GM18951 (cell line): Measurements from ENCODE around the gene MXD4.

Source experiments
- POLR2A ChIP-seq: IDR thresholded peaks from 4 replicates; pipeline ENCODE4 v1.6.1; 2011; ENCODE audit warnings: mild to moderate bottlenecking; ENCODE audit not compliant: insufficient read length, insufficient read depth; ENCODE audit errors: extremely low read depth
- in situ Hi-C: fragments of 300-500 bp; cut with MboI; formaldehyde crosslinking; loops from one replicate; pipeline ENCODE4 v1.12.0; 2022; ENCODE audit warnings: low sequenced_read_pairs, mixed read lengths, inconsistent platforms; ENCODE audit not compliant: unreplicated experiment

MXD4 gene

GRCh38 chr4:2251795-2252529 lies 9.9 kb downstream of the MXD4 start:
- in situ Hi-C loops = no loop called here
- no peak for TF ChIP-seq POLR2A

DNA sequence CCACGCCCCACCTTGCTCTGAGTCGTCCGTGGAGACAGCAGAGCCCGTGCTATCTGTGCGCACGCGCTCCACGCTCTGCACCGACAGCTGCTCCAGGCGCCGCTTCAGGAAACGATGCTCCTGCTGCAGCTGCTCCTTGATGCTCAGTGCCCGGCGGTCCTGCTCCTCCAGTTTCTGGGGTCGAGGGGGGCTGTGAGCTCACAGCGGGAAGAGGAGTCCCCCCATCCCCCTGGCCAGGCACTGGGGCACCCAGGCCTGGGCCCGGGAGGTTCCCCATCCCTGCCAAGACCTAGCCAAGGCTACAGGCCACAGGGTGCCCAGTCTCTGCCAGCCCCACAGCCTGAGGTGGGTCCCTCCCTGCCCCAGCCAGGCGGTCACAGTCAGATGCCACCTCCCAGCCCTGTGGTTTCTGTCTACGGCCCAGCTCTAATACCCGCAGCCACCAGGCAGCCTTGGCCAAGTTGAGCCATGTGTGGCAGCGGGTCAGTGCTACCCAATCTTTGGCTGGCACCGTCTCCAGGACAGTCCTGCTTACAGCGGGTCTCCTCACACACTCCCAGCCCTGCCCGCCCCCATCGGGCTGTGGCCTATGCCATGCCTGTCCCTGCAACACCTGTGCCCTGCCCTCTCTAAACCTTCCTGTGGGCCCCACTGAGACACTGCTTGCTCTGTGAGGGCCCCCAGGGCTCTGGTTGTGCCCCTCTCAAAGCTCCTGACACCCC lies 10.7 kb downstream of the MXD4 start:
- in situ Hi-C loops = no loop called here
- no peak for TF ChIP-seq POLR2A

DNA sequence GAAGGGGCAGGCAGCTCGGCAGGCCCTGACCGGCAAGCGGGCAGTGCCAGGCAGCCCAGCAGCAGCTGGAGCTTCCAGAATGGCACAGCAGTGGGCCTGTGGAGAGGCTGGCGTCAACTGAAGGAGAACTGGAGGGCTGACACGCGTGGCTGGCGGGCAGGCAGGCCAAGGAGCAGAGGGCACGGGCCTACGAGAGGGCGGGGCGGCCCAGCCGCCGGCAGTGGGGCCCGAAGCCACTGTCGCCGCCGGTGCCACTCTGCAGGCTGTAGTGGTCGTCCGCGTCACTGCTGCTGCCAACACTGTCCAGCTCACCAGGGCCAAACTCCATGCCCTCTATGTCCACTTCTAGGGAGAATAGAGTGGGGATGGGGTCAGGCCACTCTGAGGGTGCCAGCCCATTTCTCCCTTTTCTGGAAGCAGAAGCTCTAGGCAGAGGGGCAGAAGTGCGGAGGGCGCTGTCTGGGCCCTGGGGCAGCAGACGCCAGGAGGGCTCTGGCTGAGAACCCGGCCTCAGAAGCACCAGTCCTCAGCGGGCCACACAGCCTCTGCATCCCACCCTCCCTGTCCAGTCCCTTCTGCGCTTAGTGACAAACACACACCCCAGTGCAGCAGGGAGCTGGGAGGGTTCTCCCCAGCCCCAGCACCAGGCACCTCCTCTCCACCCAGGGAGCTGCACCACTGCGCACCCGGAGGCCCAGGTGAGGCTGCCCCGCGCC lies 11.4 kb downstream of the MXD4 start:
- no peak for TF ChIP-seq POLR2A
- in situ Hi-C loops = no loop called here

DNA sequence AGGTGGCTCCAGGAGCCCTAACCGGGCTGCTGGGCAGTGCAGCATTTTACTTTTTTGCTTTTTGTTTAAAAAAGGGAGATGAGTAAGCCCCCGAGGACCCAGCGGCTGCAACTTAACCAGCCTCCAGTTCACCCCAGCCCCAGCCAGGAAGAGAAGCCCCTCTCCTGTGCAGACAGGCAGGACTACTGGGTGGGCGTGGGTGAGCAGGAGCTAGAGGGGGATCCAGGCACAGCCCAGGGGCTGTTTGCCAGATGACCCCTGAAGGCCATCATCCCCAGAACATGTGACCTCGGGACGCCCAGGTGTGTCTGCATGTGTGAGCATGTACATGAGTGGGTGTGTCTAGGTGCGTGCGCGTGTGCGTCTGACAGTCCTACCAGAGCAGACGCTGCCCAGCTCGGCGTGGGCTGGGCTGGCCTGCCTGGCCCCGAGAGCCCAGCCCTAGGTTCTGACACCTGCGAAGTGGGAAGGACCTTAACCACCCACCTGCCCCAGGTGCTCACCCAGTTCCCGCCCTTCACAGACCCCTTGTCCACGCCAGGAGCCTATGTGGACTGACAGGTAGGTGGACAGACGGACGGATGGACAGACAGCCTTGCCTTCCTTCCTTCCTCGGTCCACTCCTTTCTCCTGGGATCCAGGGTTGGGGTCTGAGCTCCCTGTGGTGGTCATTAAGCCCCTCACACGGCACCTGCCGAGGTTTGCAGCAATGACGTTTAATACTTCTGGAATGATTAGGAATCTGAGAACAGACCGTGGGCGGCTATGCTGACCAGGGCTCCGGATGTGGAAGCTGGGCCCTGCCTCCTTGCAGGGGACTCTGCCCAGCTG lies 12.2 kb downstream of the MXD4 start:
- no peak for TF ChIP-seq POLR2A
- in situ Hi-C loops = no loop called here

- no peak for TF ChIP-seq POLR2A
- in situ Hi-C loops = no loop called here
Measured at GRCh38 chr4:2248821-2249261, 13.1 kb downstream of the MXD4 start.

DNA sequence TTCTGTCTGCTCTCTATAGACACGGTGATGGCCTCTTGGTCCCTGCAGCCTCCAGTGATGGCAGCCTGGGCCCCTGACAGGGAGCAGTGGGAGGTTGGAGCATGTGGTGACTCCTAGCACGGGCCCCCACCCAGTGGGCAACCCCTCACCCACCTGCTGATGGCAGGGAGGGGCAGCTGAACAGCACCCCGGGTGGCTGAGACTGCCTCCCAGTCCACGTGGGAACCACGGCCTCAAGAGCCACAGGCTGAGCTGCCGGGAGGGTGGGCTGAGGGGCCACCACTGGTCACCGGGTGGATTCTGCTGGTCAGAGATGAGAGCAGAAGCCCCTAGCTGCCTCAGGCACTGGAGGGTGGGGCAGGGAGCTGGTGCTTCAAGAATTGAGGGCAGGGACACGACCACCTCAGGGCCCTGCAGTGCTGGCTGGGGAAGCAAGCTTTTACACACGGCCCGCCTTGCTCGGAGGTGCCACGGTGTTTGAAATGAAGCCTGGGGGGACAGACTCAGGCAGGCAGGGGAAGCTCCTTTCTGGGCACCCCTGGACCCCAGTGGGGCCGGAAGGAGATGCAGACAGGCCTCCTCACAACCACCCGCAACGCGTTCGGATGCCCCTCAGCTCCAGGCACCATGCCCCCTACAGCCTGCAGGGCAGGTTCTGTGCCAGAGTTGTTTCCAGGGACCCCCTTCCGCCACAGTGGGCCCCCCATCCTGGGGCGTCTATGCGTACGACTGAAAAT lies 13.7 kb downstream of the MXD4 start:
- in situ Hi-C loops = no loop called here
- no peak for TF ChIP-seq POLR2A

- in situ Hi-C loops = no loop called here
- TF ChIP-seq POLR2A = no peak
Measured at GRCh38 chr4:2247128-2248043, 14.5 kb downstream of the MXD4 start.

DNA sequence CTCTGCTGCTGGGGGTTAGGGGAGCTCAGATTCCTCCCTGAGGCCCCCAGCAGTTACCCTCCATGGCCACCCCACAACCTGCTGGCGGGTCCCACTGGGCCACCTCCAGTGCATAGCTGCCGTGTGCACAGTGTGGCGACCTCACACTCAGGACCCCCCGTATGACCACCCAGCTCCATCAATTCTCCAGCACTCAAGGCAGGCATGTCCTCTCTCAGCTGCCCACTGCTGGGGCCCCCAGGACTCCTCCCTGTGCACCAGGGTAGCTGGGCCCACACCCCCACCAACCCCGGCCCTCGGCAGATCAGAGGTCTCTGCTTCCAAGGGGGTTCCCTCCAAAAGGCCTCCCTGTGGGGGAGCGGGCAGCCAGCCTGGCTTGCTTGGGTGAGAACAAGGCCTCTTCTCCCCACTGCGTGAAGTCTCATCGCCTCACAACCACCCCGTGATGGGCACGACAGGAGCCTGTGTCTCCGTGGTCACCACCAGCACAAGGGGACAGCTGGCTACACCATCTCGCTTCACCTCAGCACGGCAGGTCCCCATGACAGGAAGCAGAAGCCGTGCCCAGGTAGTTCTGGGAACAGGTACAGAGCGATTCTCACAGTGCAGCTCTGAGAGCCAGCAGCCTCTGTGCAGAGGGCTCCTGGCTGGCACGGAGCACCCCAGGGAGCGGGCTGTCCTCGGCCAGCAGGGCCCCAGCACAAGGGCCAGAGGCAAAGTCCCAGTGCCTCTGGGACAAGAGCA lies 15.4 kb downstream of the MXD4 start:
- in situ Hi-C loops = no loop called here
- TF ChIP-seq POLR2A = no peak

DNA sequence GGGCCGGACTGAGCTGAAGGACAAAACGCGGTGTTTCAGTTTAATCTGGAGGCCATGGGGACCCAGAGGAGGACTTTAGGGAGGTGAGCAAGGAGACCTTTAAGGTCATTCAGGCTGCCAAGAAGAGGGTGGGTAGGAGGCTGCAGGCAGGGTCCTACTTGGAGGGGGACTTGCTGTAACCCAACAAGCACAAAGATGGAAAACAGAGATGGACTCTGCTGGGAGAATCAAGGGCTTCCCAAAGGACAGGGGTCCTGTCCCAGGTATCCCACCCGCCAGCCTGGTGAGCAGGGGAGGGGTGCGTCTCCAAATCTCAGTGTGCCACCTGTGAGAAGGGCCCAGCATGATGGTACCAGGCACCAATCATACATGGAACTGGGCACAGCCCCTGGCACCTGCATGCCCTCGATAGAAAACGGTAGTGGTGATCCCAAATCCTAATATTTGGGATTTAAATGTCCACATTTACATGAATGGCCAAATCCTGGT lies 16.1 kb downstream of the MXD4 start:
- in situ Hi-C loops = no loop called here
- no peak for TF ChIP-seq POLR2A

DNA sequence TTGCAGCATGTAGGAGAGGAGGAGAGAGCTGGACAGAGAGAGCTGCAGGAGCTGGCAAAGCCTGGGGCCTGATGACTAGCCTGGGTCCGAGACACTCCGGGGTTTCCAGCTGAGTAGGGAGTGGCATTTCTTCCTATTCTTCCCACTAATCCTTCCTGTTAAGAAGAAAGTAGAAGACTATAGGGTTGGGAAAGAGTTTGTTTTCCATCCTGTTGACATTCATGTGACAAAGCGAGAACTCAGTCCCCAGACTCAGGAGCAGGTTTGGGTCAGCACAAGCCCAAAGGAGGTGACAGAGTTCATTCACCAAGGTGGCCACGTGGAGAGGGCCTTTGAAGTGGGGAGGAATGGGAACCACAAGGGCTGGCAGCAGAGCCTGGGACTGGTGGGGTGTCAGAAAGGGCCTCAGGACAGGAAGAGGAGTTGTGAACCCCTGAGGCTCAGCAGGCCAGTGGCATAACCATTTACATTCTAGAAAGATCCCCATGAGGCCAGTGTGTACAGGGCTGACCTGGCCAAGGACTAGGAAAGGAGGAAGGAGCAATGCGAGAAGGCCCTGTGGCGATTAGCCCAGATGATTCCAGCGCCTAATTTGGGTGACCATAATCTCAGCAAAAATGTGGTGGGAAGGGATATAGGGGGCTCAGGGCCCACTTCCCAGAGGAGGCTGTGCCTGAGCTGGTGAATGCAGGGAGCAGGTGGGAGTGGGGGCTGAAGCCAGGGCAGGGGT lies 16.7 kb downstream of the MXD4 start:
- no peak for TF ChIP-seq POLR2A
- in situ Hi-C loops = no loop called here
